Lung (tissue), 12 donors: Measurements from ENCODE around the gene TNS3. TPM values are rescaled to one million over a fixed set of nuclear protein-coding genes. Genes with fewer than 3 reads are reported as not detected.

ENCODE experiments used
- ATAC-seq: fragments of 200-7000 bp; cut with Tn5 transposase; one replicate; pipeline ENCODE4 v1.9.1; 2020; ENCODE audit warnings: moderate number of reproducible peaks; ENCODE audit not compliant: insufficient read depth, low FRiP score
- DNase-seq, 3 donors: peaks; one replicate each; pipeline ENCODE4 v3.0.0-alpha.2; 2013 to 2017
- H3K27ac ChIP-seq, 2 donors: one replicate each; pipeline ENCODE4 v1.5.1; 2013; ENCODE audit warnings: mild to moderate bottlenecking in 2 of 2, moderate library complexity in 2 of 2, control low read depth in 1 of 2, inconsistent platforms in 1 of 2, low read depth in 1 of 2, low read length in 1 of 2
- H3K27me3 ChIP-seq, 3 donors: one replicate each; pipeline ENCODE4 v1.5.1; 2013; ENCODE audit warnings: low read length in 2 of 3; ENCODE audit not compliant: control insufficient read depth in 3 of 3, insufficient read depth in 3 of 3
- H3K36me3 ChIP-seq, 4 donors: one replicate each; pipeline ENCODE4 v1.5.1; 2013; ENCODE audit warnings: low read length in 4 of 4, mild to moderate bottlenecking in 1 of 4, moderate library complexity in 1 of 4; ENCODE audit not compliant: control insufficient read depth in 4 of 4, insufficient read depth in 4 of 4
- H3K4me1 ChIP-seq, 5 donors: one replicate each; pipeline ENCODE4 v1.5.1; 2013; ENCODE audit warnings: low read length in 5 of 5, mild to moderate bottlenecking in 2 of 5, moderate library complexity in 1 of 5; ENCODE audit not compliant: control insufficient read depth in 5 of 5, insufficient read depth in 5 of 5
- H3K4me3 ChIP-seq: one replicate; pipeline ENCODE4 v1.5.1; 2013; ENCODE audit warnings: mild to moderate bottlenecking, control low read depth, moderate library complexity
- H3K9ac ChIP-seq, 2 donors: one replicate each; pipeline ENCODE4 v1.5.1; 2013; ENCODE audit warnings: low read length in 2 of 2, control low read depth in 1 of 2; ENCODE audit not compliant: insufficient read depth in 1 of 2
- H3K9me3 ChIP-seq, 4 donors: one replicate each; pipeline ENCODE4 v1.5.1; 2013; ENCODE audit warnings: low read length in 3 of 4, mild to moderate bottlenecking in 1 of 4, moderate library complexity in 1 of 4; ENCODE audit not compliant: control insufficient read depth in 4 of 4, insufficient read depth in 3 of 4
- CTCF ChIP-seq: IDR thresholded peaks from 2 replicates; pipeline ENCODE4 v1.5.1; 2012; ENCODE audit warnings: mild to moderate bottlenecking; ENCODE audit errors: control extremely low read depth, extremely low read depth
- WGBS, 2 donors: extraction: QIAGEN DNeasy Blood & Tissue Kit; methylation state at CpG; one replicate each; pipeline ENCODE4 v1.1.7; 2013; 5-methylcytosine and 5-hydroxymethylcytosine counted together
- polyA plus RNA-seq, 2 donors: library from polyadenylated mRNA; stranded (reverse); fragments of 200-250 nt; gene quantifications; one replicate each; pipeline ENCODE4 v1.2.1, GENCODE V29; 2013
- total RNA-seq, 2 donors: library from RNA; depleted of rRNA in 1 of 2; stranded (reverse); fragments of >200 nt in 1 of 2; gene quantifications; one replicate each; pipeline ENCODE4 v1.2.1, GENCODE V29; 2014 to 2021
- donor health status: control.
- donor health status: control.
- donor health status: Bipolar disorder and iron deficiency.
- donor health status: healthy.
- donor health status: DM: yes; HTN: yes; CAD: no.

Gene TNS3
- total and polyA plus RNA-seq, 4 donors: 23.8 to 140 (median 85.7) TPM

- no peak overlapping the region for H3K27ac ChIP-seq
- WGBS, 2 donors: 95 to 96% methylated on average over 17 of the region's 17 CpGs
- no peaks in the 10 kb centered on the region for H3K27me3 ChIP-seq
- DNase-seq (no peak), ATAC-seq (no peak)
- H3K9me3 ChIP-seq: peaks cover 0 to 1% (median 0%) of the 10 kb centered on the region in 4 donors
- H3K4me1 ChIP-seq: peaks cover 0 to 15% (median 9%) of the 10 kb centered on the region in 5 donors
- H3K4me3 ChIP-seq: no peak overlapping the region
- H3K9ac ChIP-seq: no peak overlapping the region
- H3K36me3 ChIP-seq: peaks cover 0 to 9% (median 3%) of the 10 kb centered on the region in 4 donors
- no peak for TF ChIP-seq CTCF
These were observed 22.3 kb downstream of the TNS3 start for GRCh38 chr7:47559306-47560220.

GRCh38 chr7:47557694-47558670, 23.9 kb downstream of the TNS3 start:
- peaks cover 0 to 3% (median 3%) of the 10 kb centered on the region in 4 donors for H3K36me3 ChIP-seq
- 75 to 80% methylated on average over 19 of the region's 19 CpGs for WGBS, 2 donors
- no peak overlapping the region for H3K9ac ChIP-seq
- no peak for DNase-seq
- no peak for TF ChIP-seq CTCF
- ATAC-seq: no peak
- peaks cover 0 to 15% (median 9%) of the 10 kb centered on the region in 5 donors for H3K4me1 ChIP-seq
- H3K27ac ChIP-seq: peak overlapping the region in 1 of 2 donors; percentile 41
- peaks cover 0 to 2% (median 0%) of the 10 kb centered on the region in 4 donors for H3K9me3 ChIP-seq
- no peak overlapping the region for H3K4me3 ChIP-seq
- H3K27me3 ChIP-seq: no peaks in the 10 kb centered on the region

- WGBS, 2 donors: 81 to 82% methylated on average over 4 of the region's 4 CpGs
- peaks cover 4 to 14% (median 11%) of the 10 kb centered on the region in 5 donors for H3K4me1 ChIP-seq
- DNase-seq: no peak
These were observed 24.6 kb downstream of the TNS3 start for GRCh38 chr7:47557317-47557693.

More at GRCh38 chr7:47557317-47557693, 24.6 kb downstream of the TNS3 start:
- peaks cover 0 to 2% (median 0%) of the 10 kb centered on the region in 4 donors for H3K9me3 ChIP-seq
- H3K27me3 ChIP-seq: no peaks in the 10 kb centered on the region
- H3K27ac ChIP-seq: no peak overlapping the region
- H3K9ac ChIP-seq: no peak overlapping the region
- TF ChIP-seq CTCF: no peak
- ATAC-seq: no peak
- peaks cover 0 to 3% (median 3%) of the 10 kb centered on the region in 4 donors for H3K36me3 ChIP-seq
- H3K4me3 ChIP-seq: no peak overlapping the region
